Tibial nerve (tissue), 3 donors: ENCODE data around the gene SFMBT1.

Experiments used
- EP300 ChIP-seq, 2 donors: sonication (generic); formaldehyde crosslinking; IDR thresholded peaks; one replicate each; pipeline ENCODE4 v1.6.1; 2017; ENCODE audit warnings: antibody characterized with exemption in 2 of 2, mild to moderate bottlenecking in 1 of 2
- POLR2A ChIP-seq, 2 donors: fragments of 450-650 bp; IDR thresholded peaks; one replicate each; pipeline ENCODE4 v1.6.1; 2017; ENCODE audit warnings: antibody characterized with exemption in 2 of 2, mild to moderate bottlenecking in 2 of 2, moderate library complexity in 2 of 2

DNA sequence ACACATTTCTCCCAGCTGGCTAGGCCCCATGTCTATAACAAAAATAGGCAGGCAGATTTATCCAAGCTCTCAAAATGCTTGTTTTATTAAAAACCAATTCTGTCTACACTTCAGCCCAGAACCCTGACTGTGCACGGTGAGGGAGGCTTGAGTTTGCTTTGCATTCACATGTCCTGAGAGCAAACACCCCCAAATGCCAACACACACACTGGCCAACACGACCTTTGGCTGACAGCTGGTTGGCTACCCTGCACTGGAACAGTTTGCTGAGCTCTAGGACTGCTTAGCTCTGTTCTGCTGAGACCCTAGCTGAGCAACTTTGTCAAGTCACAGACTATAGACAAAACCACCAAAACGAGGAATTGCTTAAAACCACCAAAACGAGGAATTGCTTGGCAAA lies 152.2 kb downstream of the SFMBT1 start:
- no peak for TF ChIP-seq POLR2A (IDR thresholded peaks at IDR 0.05)
- no peak for TF ChIP-seq EP300 (IDR thresholded peaks at IDR 0.05)
